Sigmoid colon (tissue), 7 donors: ENCODE measurements around the gene LYPD3. TPM values are rescaled to one million over a fixed set of nuclear protein-coding genes. Genes with fewer than 3 reads are reported as not detected.

Experiments used
- DNase-seq: peaks from one replicate; pipeline ENCODE4 v3.0.0-alpha.2; 2019
- H3K27ac ChIP-seq, 4 donors: fragments of 200-600 bp; sonication (generic); one replicate each; pipeline ENCODE4 v1.5.1; 2016 to 2019; ENCODE audit warnings: mild to moderate bottlenecking in 1 of 4
- H3K27me3 ChIP-seq, 3 donors: fragments of 200-600 bp; sonication (generic); one replicate each; pipeline ENCODE4 v1.5.1; 2019; ENCODE audit warnings: mild to moderate bottlenecking in 1 of 3
- H3K36me3 ChIP-seq, 4 donors: fragments of 200-600 bp; sonication (generic); one replicate each; pipeline ENCODE4 v1.5.1; 2016 to 2019
- H3K4me1 ChIP-seq, 4 donors: fragments of 200-600 bp; sonication (generic); one replicate each; pipeline ENCODE4 v1.5.1; 2017 to 2019
- H3K4me3 ChIP-seq, 4 donors: fragments of 200-600 bp; sonication (generic); one replicate each; pipeline ENCODE4 v1.5.1; 2017 to 2019; ENCODE audit warnings: mild to moderate bottlenecking in 2 of 4, moderate library complexity in 1 of 4
- H3K9me3 ChIP-seq, 4 donors: fragments of 200-600 bp in 3 of 4; sonication (generic) in 3 of 4; one replicate each; pipeline versions ENCODE4 v1.5.1 to v1.6.1; 2013 to 2019
- EP300 ChIP-seq, 4 donors: sonication (generic); formaldehyde crosslinking; IDR thresholded peaks; one replicate each; pipeline ENCODE4 v1.6.1; 2017; ENCODE audit warnings: antibody characterized with exemption in 4 of 4
- POLR2A ChIP-seq, 2 donors: fragments of 450-650 bp; IDR thresholded peaks; one replicate each; pipeline ENCODE4 v1.6.1; 2016; ENCODE audit warnings: antibody characterized with exemption in 2 of 2, mild to moderate bottlenecking in 2 of 2, moderate library complexity in 2 of 2
- POLR2AphosphoS5 ChIP-seq, 4 donors: sonication (generic); formaldehyde crosslinking; IDR thresholded peaks; one replicate each; pipeline ENCODE4 v1.6.1; 2017; ENCODE audit warnings: antibody characterized with exemption in 4 of 4
- WGBS, 2 donors: extraction: QIAGEN DNeasy Blood & Tissue Kit; methylation state at CpG; one replicate each; pipeline ENCODE4 v1.1.7; 2013; 5-methylcytosine and 5-hydroxymethylcytosine counted together
- intact Hi-C: fragments of 100-400 bp; cut with DNase I; formaldehyde crosslinking; loops from one replicate; pipeline ENCODE4 v1.15.1; 2023
- polyA plus RNA-seq, 3 donors: library from polyadenylated mRNA; stranded (reverse); fragments of 200-250 nt; gene quantifications; one replicate each; pipeline ENCODE4 v1.2.3, GENCODE V29; 2013
- total RNA-seq, 4 donors: library from RNA; depleted of rRNA; stranded (reverse); fragments of >200 nt; gene quantifications; one replicate each; pipeline ENCODE4 v1.1.0, GENCODE V29; 2016
- TF ChIP-seq, protein P1 (sequence below), 4 experiments: fragments of 450-650 bp in 3 of 4; fragments of 200-600 bp in 1 of 4; IDR thresholded peaks; one replicate each; pipeline ENCODE4 v1.5.1; 2016 to 2019; ENCODE audit warnings: antibody characterized with exemption in 4 of 4, mild to moderate bottlenecking in 3 of 4, moderate library complexity in 2 of 4
- donor health status: healthy with polysubstance abuse.
- donor health status: Bipolar disorder and iron deficiency.
- donor health status: healthy.

The LYPD3 gene
- total and polyA plus RNA-seq, 7 donors, result 0.46 to 1.8 (median 1.4) TPM; not detected in 1

- 68 to 76% methylated on average over 16 of the region's 16 CpGs for WGBS, 2 donors
- Histone ChIP-seq H3K9me3 (no peaks in the 10 kb centered on the region), H3K36me3 (no peaks in the 10 kb centered on the region), H3K4me3 (no peak overlapping the region), H3K27me3 (no peaks in the 10 kb centered on the region), H3K4me1 (peaks cover 0 to 19% (median 13%) of the 10 kb centered on the region in 4 donors), H3K27ac (no peak overlapping the region)
- no peak for DNase-seq
- intact Hi-C loops, result loop anchor here (5.0 kb wide), 2 partner anchors 42 to 67 kb away; partner anchors contain the start of genes ETHE1 and PHLDB3
- no peak for TF ChIP-seq EP300 (IDR thresholded peaks at IDR 0.05)
- TF ChIP-seq, protein P1, sequence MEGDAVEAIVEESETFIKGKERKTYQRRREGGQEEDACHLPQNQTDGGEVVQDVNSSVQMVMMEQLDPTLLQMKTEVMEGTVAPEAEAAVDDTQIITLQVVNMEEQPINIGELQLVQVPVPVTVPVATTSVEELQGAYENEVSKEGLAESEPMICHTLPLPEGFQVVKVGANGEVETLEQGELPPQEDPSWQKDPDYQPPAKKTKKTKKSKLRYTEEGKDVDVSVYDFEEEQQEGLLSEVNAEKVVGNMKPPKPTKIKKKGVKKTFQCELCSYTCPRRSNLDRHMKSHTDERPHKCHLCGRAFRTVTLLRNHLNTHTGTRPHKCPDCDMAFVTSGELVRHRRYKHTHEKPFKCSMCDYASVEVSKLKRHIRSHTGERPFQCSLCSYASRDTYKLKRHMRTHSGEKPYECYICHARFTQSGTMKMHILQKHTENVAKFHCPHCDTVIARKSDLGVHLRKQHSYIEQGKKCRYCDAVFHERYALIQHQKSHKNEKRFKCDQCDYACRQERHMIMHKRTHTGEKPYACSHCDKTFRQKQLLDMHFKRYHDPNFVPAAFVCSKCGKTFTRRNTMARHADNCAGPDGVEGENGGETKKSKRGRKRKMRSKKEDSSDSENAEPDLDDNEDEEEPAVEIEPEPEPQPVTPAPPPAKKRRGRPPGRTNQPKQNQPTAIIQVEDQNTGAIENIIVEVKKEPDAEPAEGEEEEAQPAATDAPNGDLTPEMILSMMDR (IDR thresholded peaks at IDR 0.05), result no peak
- TF ChIP-seq POLR2AphosphoS5 (IDR thresholded peaks at IDR 0.05), result no peak
- TF ChIP-seq POLR2A (IDR thresholded peaks at IDR 0.05), result no peak
Measured at GRCh38 chr19:43460362-43461016, 4.9 kb downstream of the LYPD3 start.

GRCh38 chr19:43457809-43458208 is 7.6 kb downstream of the LYPD3 start:
- H3K4me1 ChIP-seq, result peaks cover 0 to 7% (median 2%) of the 10 kb centered on the region in 4 donors
- TF ChIP-seq POLR2A (IDR thresholded peaks at IDR 0.05) (no peak), POLR2AphosphoS5 (IDR thresholded peaks at IDR 0.05) (no peak), EP300 (IDR thresholded peaks at IDR 0.05) (no peak)
- TF ChIP-seq, protein P1 (IDR thresholded peaks at IDR 0.05), result no peak
- H3K4me3 ChIP-seq, result no peak overlapping the region
- H3K9me3 ChIP-seq, result no peaks in the 10 kb centered on the region
- no peak for DNase-seq
- intact Hi-C loops, result no loop called here
- H3K36me3 ChIP-seq, result no peaks in the 10 kb centered on the region
- 83 to 84% methylated on average over 4 of the region's 4 CpGs for WGBS, 2 donors
- no peak overlapping the region for H3K27ac ChIP-seq
- H3K27me3 ChIP-seq, result no peaks in the 10 kb centered on the region

DNA sequence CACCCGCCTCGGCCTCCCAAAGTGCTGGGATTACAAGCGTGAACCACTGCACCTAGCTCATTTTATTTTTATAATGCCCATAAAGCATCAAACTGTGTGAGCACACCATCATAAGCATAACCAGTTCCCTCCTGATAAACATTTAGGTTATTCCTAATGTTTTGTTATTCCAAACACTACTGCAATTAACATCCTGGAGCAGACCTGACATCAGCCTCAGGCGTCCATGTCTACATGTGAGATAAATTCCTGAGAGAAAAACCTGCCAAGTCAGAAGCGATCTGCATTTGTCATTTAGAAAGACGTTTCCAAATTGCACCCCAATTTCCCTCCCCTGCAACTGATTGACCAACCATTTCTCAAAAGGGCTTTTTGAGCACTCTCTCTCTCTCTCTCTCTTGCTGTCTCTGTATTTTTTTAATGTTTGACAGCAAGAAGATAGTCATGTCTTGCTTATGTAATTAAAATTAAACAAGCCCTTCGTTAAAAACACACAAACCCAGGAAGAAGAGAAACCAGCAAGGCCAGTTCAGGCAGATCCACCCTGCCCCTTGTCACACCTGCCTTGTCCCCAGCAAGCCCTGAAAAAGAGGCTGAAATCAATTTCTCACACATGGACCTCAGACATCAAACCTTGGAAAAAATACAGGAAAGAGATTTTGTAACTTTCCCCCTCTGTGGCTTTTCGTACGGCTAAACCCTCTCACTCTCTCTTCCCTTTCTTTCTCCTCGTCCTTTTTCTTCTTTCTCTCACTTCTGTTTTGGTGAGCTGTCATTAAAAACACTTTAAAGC is 9.9 kb downstream of the LYPD3 start:
- TF ChIP-seq EP300 (IDR thresholded peaks at IDR 0.05) (no peak), POLR2AphosphoS5 (IDR thresholded peaks at IDR 0.05) (no peak), POLR2A (IDR thresholded peaks at IDR 0.05) (no peak)
- TF ChIP-seq, protein P1 (IDR thresholded peaks at IDR 0.05), result no peak
- DNase-seq, result no peak
- Histone ChIP-seq H3K4me3 (no peak overlapping the region), H3K9me3 (no peaks in the 10 kb centered on the region), H3K36me3 (no peaks in the 10 kb centered on the region), H3K27ac (no peak overlapping the region), H3K27me3 (no peaks in the 10 kb centered on the region), H3K4me1 (peaks cover 0 to 6% (median 2%) of the 10 kb centered on the region in 4 donors)
- intact Hi-C loops, result no loop called here
- WGBS, 2 donors, result 7 to 35% methylated on average over 10 of the region's 10 CpGs

DNA sequence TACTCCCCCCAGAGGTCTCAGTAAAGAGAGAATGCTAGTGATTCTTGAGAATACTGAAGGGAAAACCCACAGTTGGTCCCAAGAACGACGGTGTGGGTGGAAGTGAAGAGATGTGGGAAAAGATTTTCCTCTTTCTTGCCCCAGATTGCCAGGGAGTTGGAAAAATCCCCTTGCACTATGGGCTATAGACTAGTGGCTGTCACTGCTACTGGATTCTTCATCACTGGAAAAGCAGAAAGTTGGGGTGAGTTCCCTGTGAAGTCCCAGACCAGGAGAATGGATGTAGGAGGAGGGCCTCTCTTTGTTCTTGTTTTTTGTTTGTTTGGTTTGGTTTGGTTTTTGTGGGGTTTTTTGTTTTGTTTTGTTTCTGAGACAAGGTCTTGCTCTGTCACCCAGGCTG is 11.4 kb downstream of the LYPD3 start:
- peaks cover 0 to 6% (median 2%) of the 10 kb centered on the region in 4 donors for H3K4me1 ChIP-seq
- no peaks in the 10 kb centered on the region for H3K9me3 ChIP-seq
- intact Hi-C loops, result no loop called here
- H3K27me3 ChIP-seq, result no peaks in the 10 kb centered on the region
- H3K36me3 ChIP-seq, result no peaks in the 10 kb centered on the region
- no peak overlapping the region for H3K4me3 ChIP-seq
- no peak for DNase-seq
- WGBS, 2 donors, result 71 to 75% methylated on average over 2 of the region's 2 CpGs
- TF ChIP-seq POLR2A (IDR thresholded peaks at IDR 0.05) (no peak), POLR2AphosphoS5 (IDR thresholded peaks at IDR 0.05) (no peak), EP300 (IDR thresholded peaks at IDR 0.05) (no peak)
- TF ChIP-seq, protein P1 (IDR thresholded peaks at IDR 0.05), result no peak
- no peak overlapping the region for H3K27ac ChIP-seq
